ENCODE measurements around the gene EARS2. TPM values are rescaled to one million over a fixed set of nuclear protein-coding genes. Genes with fewer than 3 reads are reported as not detected.
"Not testable (repeated sequence)": the region's sequence is repeated elsewhere in the genome, so short reads cannot be mapped to it uniquely, and the experiment has no call there.

EARS2 gene
- total RNA-seq, 6 donors from 2014 or later, result 11.5 to 38.8 (median 15.9) TPM

DNA sequence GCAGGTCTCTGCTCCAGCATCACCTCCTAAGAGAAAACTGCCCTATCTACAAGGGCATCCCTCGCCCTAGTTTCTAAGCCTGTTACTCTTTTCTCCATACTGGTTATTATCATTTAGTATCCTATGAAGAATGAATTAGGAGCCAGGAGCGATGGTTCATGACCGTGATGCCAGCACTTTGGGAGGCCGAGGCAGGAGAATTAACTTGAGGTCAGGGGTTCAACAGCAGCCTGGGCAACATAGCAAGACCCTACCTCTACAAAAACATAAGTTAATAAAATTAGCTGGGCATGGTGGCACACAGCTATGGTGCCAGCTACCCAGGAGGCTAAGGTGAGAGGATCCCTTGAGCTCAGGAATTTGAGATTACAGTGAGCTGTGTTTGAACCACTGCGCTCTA lies 7.2 kb downstream of the EARS2 start:
- H3K4me1 ChIP-seq, result no peaks in the 10 kb centered on the region
- TF ChIP-seq, protein P1, sequence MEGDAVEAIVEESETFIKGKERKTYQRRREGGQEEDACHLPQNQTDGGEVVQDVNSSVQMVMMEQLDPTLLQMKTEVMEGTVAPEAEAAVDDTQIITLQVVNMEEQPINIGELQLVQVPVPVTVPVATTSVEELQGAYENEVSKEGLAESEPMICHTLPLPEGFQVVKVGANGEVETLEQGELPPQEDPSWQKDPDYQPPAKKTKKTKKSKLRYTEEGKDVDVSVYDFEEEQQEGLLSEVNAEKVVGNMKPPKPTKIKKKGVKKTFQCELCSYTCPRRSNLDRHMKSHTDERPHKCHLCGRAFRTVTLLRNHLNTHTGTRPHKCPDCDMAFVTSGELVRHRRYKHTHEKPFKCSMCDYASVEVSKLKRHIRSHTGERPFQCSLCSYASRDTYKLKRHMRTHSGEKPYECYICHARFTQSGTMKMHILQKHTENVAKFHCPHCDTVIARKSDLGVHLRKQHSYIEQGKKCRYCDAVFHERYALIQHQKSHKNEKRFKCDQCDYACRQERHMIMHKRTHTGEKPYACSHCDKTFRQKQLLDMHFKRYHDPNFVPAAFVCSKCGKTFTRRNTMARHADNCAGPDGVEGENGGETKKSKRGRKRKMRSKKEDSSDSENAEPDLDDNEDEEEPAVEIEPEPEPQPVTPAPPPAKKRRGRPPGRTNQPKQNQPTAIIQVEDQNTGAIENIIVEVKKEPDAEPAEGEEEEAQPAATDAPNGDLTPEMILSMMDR (IDR thresholded peaks at IDR 0.05), result no peak
- TF ChIP-seq EP300 (IDR thresholded peaks at IDR 0.05), result no peak
- TF ChIP-seq POLR2AphosphoS5 (IDR thresholded peaks at IDR 0.05), result no peak
- TF ChIP-seq POLR2A (IDR thresholded peaks at IDR 0.05), result no peak
- WGBS, 2 donors, result 95 to 99% methylated on average over 5 of the region's 5 CpGs
- no peak overlapping the region for H3K27ac ChIP-seq
- no peaks in the 10 kb centered on the region for H3K27me3 ChIP-seq
- H3K4me3 ChIP-seq, result no peak overlapping the region
- no peak for ATAC-seq (ENCODE audit: low FRiP score in 2 of 2)
- H3K9me3 ChIP-seq, result no peaks in the 10 kb centered on the region
- peaks cover 11 to 79% (median 59%) of the 10 kb centered on the region in 4 donors for H3K36me3 ChIP-seq
- no peak for DNase-seq

DNA sequence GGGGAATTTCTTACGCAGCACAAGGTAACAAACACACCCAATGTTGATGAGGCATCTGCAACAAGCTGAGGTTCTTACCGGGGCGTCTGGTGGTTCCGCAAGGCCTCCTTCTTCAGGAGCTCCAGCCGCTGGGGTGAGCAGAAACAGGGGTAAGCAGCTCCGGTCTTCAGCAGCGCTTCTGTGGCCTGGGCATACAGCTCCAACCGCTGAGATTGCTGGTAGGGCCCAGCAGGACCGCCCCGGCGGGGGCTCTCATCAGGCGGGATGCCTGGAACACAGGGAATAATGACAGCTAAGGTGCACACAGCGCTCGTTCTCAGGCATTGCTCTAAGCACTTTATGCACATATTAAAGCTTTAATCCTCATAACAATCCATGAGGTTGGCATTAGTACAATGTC lies 12.7 kb downstream of the EARS2 start:
- WGBS, 2 donors, result 97% methylated on average over 11 to 12 of the region's 14 CpGs
- no peak for ATAC-seq (ENCODE audit: low FRiP score in 2 of 2)

DNA sequence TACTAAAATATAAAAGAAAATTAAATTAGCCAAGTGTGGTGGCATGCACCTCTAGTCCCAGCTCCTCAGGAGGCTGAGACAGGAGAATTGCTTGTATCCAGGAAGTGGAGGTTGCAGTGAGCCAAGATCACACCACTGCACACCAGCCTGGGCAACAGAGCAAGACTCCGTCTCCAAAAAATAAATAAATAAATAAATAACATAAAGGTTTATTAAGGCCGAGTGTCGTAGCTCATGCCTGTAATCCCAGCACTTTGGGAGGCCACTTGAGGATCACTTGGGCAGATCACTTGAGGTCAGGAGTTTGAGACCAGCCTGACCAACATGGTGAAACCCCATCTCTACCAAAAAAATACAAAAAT lies 16.4 kb downstream of the EARS2 start:
- H3K27ac ChIP-seq, result peak overlapping the region in 1 of 4 donors; percentile 30
- not testable (repeated sequence) for H3K27me3 ChIP-seq; DNase-seq; H3K4me1 ChIP-seq; ATAC-seq (ENCODE audit: low FRiP score in 2 of 2); H3K4me3 ChIP-seq; H3K9me3 ChIP-seq
- 96 to 98% methylated on average over 3 of the region's 3 CpGs for WGBS, 2 donors
- peaks cover 0 to 62% (median 22%) of the 10 kb centered on the region in 4 donors for H3K36me3 ChIP-seq

More for the DNA sequence above, 12.7 kb downstream of the EARS2 start:
- TF ChIP-seq POLR2AphosphoS5 (IDR thresholded peaks at IDR 0.05), result no peak
- TF ChIP-seq EP300 (IDR thresholded peaks at IDR 0.05), result no peak
- TF ChIP-seq, protein P1 (IDR thresholded peaks at IDR 0.05), result no peak
- TF ChIP-seq POLR2A (IDR thresholded peaks at IDR 0.05), result no peak
- peak in 1 of 2 donors; percentile 54 for DNase-seq
- Histone ChIP-seq H3K9me3 (no peaks in the 10 kb centered on the region), H3K36me3 (peaks cover 2 to 82% (median 47%) of the 10 kb centered on the region in 4 donors), H3K27me3 (no peaks in the 10 kb centered on the region), H3K27ac (no peak overlapping the region), H3K4me3 (no peak overlapping the region), H3K4me1 (peaks cover 0 to 5% (median 0%) of the 10 kb centered on the region in 4 donors)

DNA sequence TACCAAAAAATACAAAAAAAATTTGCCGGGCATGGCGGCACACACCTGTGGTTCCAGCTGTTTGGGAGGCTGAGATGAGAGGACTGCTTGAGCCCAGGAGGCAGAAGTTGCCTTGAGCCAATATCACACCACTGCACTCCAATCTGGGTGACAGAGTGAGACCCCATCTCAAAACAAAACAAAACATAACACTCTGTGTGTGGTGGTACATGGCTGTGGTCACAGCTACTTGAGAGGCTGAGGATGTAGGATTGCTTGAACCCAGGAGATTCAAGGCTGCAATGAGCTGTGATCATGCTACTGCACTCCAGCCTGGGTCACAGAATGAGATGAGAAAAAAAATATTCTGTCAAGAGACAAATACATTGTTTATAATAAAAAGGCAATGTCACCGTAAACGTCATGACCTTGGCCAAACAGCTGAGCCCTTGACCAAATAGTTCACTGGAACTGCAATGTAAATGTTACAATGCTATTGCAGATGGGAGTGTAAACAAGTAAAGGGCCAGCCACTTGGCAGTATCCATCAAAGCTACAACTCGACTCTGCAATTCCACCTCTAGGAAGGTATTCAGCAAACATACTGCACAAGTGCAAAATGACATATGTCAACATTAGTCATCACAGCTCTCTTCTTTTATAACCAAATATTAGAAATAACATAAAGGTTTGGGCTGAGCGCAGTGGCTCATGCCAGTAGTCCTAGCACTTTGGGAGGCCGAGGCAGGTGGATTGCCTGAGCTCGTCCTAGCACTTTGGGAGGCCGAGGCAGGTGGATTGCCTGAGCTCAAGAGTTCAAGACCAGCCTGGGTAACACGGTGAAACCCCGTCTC lies 16.9 kb downstream of the EARS2 start:
- Histone ChIP-seq H3K9me3 (no peaks in the 10 kb centered on the region), H3K27ac (peak overlapping the region in 2 of 4 donors; percentile 30 to 44), H3K36me3 (peaks cover 0 to 58% (median 21%) of the 10 kb centered on the region in 4 donors), H3K27me3 (no peaks in the 10 kb centered on the region), H3K4me3 (no peak overlapping the region), H3K4me1 (peaks cover 0 to 5% (median 0%) of the 10 kb centered on the region in 4 donors)
- peak; percentile 19 to 79 for ATAC-seq (ENCODE audit: low FRiP score in 2 of 2)
- peak in 1 of 2 donors; percentile 62 for DNase-seq
- 75 to 79% methylated on average over 11 of the region's 11 CpGs for WGBS, 2 donors
- TF ChIP-seq, protein P1 (IDR thresholded peaks at IDR 0.05), result no peak
- peak in 1 of 4 donors; percentile 35 for TF ChIP-seq EP300 (IDR thresholded peaks at IDR 0.05)
- no peak for TF ChIP-seq POLR2A (IDR thresholded peaks at IDR 0.05)
- peak in 1 of 2 donors; percentile 36 for TF ChIP-seq POLR2AphosphoS5 (IDR thresholded peaks at IDR 0.05)

DNA sequence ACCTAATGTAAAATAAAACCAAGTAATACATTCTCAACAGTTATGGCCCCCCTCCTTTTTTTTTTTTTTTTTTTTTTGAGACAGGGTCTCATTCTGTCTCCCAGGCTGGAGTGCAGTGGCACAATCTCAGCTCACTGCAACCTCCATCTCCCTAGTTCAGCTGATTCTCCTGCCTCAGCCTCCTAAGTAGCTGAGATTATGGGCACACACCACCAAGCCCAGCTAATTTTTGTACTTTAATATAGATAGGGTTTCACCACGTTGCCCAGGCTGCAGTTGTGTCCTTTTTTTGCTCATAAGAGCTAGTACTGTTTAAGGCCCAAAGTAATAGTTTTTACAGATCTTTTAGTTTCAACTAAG lies 18.3 kb downstream of the EARS2 start:
- H3K9me3 ChIP-seq, result no peaks in the 10 kb centered on the region
- peak overlapping the region in 1 of 4 donors; percentile 11 for H3K27ac ChIP-seq
- peaks cover 0 to 5% (median 0%) of the 10 kb centered on the region in 4 donors for H3K4me1 ChIP-seq
- WGBS, 2 donors, result 94 to 100% methylated on average over 1 of the region's 1 CpG
- H3K27me3 ChIP-seq, result no peaks in the 10 kb centered on the region
- H3K36me3 ChIP-seq, result peaks cover under 1 to 58% (median 21%) of the 10 kb centered on the region in 4 donors
- no peak overlapping the region for H3K4me3 ChIP-seq
- TF ChIP-seq POLR2AphosphoS5 (IDR thresholded peaks at IDR 0.05) (no peak), EP300 (IDR thresholded peaks at IDR 0.05) (no peak), POLR2A (IDR thresholded peaks at IDR 0.05) (no peak)
- TF ChIP-seq, protein P1 (IDR thresholded peaks at IDR 0.05), result no peak
- DNase-seq, result no peak
- ATAC-seq (ENCODE audit: low FRiP score in 2 of 2), result no peak
